ENCODE measurements around the gene HOATZ.

DNA sequence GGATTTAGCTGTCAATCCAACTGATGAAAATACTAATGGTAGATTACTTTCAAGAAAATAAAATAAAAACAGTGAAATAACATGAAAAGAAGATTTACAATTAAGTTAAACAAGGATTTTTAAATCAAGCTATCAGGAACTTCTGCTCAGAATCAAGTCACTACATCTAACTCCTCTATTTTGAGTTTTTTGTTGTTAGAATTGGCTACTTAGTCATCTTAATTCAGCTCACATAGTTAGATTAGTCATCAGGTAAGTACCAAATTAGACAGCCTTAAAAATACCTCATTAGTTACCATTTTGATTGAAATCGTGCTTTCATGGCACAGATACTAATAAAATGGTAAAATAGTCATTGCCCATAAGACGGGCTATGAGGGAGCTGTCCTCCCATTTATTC lies 38.2 kb upstream of the HOATZ start:
- TF ChIP-seq CTCF (IDR thresholded peaks at IDR 0.05) (no peak), POLR2A (IDR thresholded peaks at IDR 0.05) (no peak)

Data from body of pancreas (tissue), 4 donors.